Right renal pelvis (tissue), 4 donors: ENCODE measurements around the gene FLYWCH1. TPM values are rescaled to one million over a fixed set of nuclear protein-coding genes. Genes with fewer than 3 reads are reported as not detected.

Source experiments
- DNase-seq, 4 donors: peaks; one replicate each; pipeline ENCODE4 v3.0.0-alpha.2; 2013; ENCODE audit warnings: low read depth in 4 of 4, low spot score in 3 of 4, missing footprints in 1 of 4
- polyA plus RNA-seq, 4 donors: library from polyadenylated mRNA; unstranded; fragments of 120-200 nt; gene quantifications; one replicate each; pipeline ENCODE4 v1.2.1, GENCODE V29; 2013; ENCODE audit not compliant: insufficient read length in 4 of 4

The FLYWCH1 gene
- polyA plus RNA-seq, 4 donors = 19.6 to 25.2 (median 22.3) TPM

- DNase-seq = no peak
Measured at GRCh38 chr16:2948807-2949704, 37.3 kb downstream of the FLYWCH1 start.

- no peak for DNase-seq
Measured at GRCh38 chr16:2949705-2950352, 38.1 kb downstream of the FLYWCH1 start.

- no peak for DNase-seq
Measured at GRCh38 chr16:2950353-2950724, 38.6 kb downstream of the FLYWCH1 start.

GRCh38 chr16:2950773-2951172 is 39.0 kb downstream of the FLYWCH1 start:
- DNase-seq = no peak

- DNase-seq = no peak
Measured at GRCh38 chr16:2952679-2953078, 40.9 kb downstream of the FLYWCH1 start.

GRCh38 chr16:2953706-2954627 is 42.2 kb downstream of the FLYWCH1 start:
- DNase-seq = no peak

DNA sequence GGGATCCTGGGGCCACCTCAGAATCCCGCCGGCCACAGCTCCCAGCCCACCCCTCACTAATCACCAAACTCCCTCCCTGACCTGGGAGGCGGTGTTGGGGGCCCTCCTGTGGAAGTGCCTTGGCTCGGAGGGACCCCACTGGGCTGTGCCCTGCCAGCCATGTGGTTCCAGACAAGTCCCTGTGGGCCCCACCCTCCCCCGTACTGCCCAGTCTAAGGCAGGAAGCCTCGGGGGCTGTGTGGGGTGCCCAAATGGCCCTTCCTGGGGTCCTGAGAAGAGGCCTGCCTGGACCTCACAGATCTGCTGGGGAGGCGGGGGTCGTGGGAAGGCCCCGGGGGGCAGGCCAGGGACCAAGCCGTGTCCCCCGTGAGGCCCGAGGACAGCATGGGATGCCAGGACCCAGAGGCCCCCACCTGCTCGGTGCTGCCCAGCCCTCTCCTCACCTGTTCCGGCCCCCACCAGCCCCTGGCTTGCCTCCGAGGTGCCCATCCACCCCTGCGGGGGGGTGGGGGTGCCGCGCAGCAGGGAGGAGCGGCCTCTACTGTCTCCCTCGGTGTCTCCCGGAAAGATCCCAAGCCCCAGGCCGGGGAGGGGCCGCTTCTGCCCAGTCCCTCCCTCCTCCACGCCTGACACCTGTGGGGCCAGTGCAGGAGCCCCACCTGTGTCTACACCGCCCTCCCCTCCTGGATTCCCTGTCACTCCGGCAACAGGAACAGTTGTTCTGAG is 43.1 kb downstream of the FLYWCH1 start:
- DNase-seq = no peak

- no peak for DNase-seq
Measured at GRCh38 chr16:2955438-2955778, 43.7 kb downstream of the FLYWCH1 start.

DNA sequence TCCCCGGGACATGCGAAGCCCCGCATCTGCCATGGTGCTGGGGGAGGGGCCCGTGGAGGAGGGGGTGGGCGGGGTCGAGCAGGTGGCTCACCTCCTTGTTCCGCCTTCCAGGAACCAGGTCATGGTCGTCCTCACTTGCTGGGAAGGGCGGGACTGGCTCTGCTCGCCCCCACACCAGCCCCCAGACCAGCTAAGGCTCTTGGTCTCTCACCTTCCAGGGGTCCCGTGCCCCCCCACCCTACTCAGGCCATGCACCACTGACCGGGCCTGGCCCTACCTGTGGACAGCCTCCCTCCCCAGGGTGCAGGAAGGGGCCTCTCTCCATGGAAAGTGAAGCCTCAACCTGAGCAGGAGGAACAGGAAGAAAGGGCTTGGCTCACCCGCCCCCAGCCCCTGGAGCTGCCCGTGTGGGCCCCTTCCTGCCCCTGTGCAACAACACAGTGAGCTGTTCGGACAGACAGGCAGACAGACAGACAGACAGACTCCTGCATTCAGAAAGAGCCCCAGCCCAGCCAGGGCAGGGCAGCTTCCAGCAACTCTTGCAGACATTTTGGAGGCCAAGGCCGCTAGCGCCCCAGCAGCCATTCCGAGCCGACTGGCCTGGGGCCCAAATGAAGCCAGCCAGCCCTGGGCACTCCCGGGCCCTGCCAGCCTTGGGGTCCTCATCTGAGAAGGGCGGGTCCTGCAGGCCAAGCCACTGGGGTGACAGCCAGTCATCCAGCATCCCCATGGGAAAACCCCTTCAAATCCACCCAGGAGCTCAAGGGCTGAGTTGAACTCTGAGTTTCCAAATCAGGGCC is 44.2 kb downstream of the FLYWCH1 start:
- DNase-seq = no peak

DNA sequence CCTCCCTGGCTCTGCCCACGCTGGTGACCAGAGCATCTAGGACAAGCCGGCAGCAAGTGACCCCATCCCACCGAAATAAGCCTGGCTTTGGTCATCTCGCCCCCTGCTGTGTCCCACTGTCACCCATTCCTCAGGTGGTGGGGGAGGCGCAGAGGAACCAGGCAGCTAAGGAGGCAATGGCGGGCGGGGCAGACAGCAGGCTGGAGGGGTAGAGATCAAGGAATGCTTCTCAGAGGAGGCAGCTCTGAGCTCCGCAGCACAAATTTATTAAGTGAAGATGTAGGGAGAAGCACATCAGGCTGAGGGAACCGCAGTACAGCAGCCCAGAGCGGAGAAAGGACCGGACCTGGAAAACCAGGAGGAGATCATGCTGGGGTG is 44.8 kb downstream of the FLYWCH1 start:
- DNase-seq = no peak

- DNase-seq = no peak
Measured at GRCh38 chr16:2959206-2959605, 47.5 kb downstream of the FLYWCH1 start.

- no peak for DNase-seq
Measured at GRCh38 chr16:2960183-2961010, 48.7 kb downstream of the FLYWCH1 start.

- no peak for DNase-seq
Measured at GRCh38 chr16:2962334-2963073, 50.8 kb downstream of the FLYWCH1 start.

DNA sequence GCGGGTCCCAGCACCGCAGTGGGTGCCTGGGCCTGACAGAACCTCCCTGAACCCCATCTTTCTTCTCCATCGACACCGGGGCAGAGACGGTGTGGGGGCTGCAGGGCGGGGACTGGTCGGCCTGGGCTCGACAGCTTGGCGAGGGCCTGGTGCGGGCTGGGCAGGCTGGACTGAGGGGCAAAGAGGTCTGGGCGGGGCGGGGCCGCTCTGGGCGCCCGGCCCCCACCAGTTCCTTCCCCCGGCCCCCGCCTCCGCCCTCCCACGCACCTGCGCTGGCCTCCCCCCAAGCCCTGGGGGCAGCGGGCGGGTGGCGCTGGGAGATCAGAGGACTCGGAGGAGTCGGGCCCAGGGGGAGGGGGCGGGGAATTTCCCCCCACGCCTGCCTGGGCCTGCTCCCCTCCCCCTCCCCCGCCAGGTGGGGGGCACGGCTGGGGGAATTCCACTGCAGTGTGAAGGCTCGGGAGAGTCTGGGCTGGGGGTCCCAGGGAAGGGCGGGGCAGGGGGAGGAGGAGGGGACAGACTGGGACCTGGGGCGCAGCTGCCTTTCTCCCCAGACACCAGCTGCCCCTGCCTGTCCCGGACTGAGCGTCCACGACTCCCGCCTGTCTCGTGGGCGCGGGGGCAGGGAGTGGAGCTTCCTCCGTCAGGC is 51.5 kb downstream of the FLYWCH1 start:
- DNase-seq = no peak

DNA sequence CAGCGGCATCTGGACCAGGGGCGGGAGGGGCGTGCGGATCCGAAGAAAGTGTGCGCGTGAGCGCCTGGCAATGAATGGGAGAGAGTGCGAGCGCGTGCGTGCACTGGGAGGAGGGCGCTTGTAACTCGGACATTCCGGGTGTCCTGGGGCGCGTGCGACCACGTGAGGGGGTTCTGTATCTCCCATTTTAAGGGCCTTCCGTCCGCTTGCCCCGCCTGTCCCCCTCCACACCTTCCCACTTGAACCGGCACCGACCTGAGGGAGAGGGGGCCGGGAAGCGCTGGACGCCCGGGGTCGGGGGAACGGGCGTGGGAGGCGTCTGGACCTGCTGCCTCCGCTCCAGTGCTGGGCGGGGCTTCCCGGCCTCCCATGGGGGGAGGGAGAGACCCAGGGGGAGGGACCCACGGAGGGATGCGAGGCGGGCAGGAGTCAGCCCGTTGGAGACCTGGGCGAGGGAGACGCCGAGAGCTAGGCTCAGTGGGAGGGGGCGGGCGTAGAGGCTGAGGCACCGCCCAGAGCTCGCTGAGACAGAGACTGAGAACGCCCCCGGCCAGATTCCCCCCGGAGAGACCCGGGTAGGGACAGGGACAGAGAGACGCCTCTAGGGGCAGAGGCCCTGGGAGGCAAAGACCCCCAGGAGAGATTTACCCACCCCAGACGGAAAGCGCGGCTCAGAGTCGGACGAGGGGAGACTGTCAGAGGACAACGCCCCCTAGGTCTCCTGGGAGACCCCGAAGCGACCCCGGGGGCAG is 52.2 kb downstream of the FLYWCH1 start, which contains the start of gene KREMEN2:
KREMEN2 (plus strand) TSS at position 553 of the 752 bp plus-strand sequence. CDS start 246 bp downstream, outside the sequence.
- no peak for DNase-seq

- no peak for DNase-seq
Measured at GRCh38 chr16:2964475-2965336, 53.0 kb downstream of the FLYWCH1 start.
